GM12891 (cell line): Measurements from ENCODE around the gene GTF3C2.
"Not testable (repeated sequence)": the region's sequence is repeated elsewhere in the genome, so short reads cannot be mapped to it uniquely, and the experiment has no call there.

Source experiments
- DNase-seq: peaks from one replicate; pipeline ENCODE4 v3.0.0; 2011; ENCODE audit warnings: low spot score; ENCODE audit not compliant: insufficient read length
- FAIRE-seq: peaks from 2 replicates; lab custom pipeline; 2011; peaks lifted over from hg19 to GRCh38; lab: Jason Lieb, UNC
- PAX5 ChIP-seq: IDR thresholded peaks from 2 replicates; pipeline ENCODE4 v1.6.1; 2011; ENCODE audit warnings: low read length, moderate library complexity, mild to moderate bottlenecking; ENCODE audit not compliant: insufficient read depth, severe bottlenecking
- POLR2A ChIP-seq: IDR thresholded peaks from 2 replicates; pipeline ENCODE4 v1.6.1; 2011; ENCODE audit warnings: low read depth, low read length, control low read depth
- POLR2AphosphoS5 ChIP-seq: IDR thresholded peaks from 2 replicates; pipeline ENCODE4 v1.6.1; 2011; ENCODE audit warnings: low read depth, low read length, control low read depth
- POU2F2 ChIP-seq: IDR thresholded peaks from 2 replicates; pipeline ENCODE4 v1.6.1; 2011; ENCODE audit warnings: low read depth, mild to moderate bottlenecking, control low read depth, low read length, moderate library complexity
- SPI1 ChIP-seq: IDR thresholded peaks from 2 replicates; pipeline ENCODE4 v1.6.1; 2011; ENCODE audit warnings: low read depth, low read length, control low read depth
- TAF1 ChIP-seq: IDR thresholded peaks from 2 replicates; pipeline ENCODE4 v1.6.1; 2011; ENCODE audit warnings: low read depth, low read length, control low read depth

GTF3C2 gene

DNA sequence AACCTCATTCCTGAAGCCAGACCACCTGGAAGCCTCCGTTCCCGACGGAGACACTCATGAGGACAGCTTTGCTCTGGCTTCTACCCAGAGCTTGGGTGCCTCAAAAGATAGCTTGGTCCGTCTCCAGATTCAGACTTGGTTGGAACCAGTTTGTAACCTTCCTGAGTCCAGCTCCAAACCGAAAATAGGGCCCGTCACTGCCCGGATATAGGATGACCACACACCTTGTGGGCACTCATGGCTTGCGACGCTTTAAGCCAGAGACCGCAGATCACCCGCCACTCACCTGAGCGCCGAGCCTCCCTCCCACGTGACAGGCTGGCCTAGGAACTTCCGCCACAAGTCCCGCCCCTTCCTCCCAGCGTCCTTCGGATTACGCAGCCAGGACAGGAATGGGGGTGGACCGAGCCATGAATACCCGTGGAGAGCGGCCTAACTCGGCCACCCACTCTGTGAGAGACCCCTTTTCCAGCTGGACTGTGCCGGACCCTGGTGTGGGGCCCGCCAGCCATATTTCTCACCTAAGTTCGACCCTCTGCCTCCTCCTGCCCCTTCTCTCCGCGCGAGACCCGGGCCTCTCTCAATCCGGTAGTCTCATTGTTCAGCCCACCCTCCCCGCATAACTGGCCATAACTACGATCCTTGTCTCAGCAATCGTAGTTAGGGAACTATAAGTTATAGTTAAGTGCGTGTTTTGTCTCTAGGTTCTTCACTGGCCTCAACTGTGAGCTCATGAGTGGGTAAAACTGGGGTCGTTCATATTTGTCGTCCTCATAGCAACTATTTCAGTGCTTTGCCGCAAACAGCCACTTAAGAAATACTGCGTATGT lies 33.6 kb downstream of the GTF3C2 start, which contains the start of gene MPV17:
MPV17 (minus strand) TSS at position 332 of the 830 bp plus-strand sequence. CDS start 580 bp downstream, outside the sequence.
- FAIRE-seq, result peak; percentile 94
- DNase-seq, result peak; percentile 91
- peak; percentile 82 for TF ChIP-seq TAF1
- TF ChIP-seq SPI1, result peak; percentile 46; the same call in 1 of the 2 replicates
- peak; percentile 95 for TF ChIP-seq POLR2A
- peak; percentile 98 for TF ChIP-seq POLR2AphosphoS5
- no peak for TF ChIP-seq PAX5
- peak; percentile 77 for TF ChIP-seq POU2F2

- FAIRE-seq, result no peak
- peak; percentile 91 for TF ChIP-seq SPI1
- no peak for TF ChIP-seq PAX5
- TF ChIP-seq POLR2A, result no peak; the same call in 1 of the 2 replicates
- DNase-seq, result no peak
Measured at GRCh38 chr2:27322301-27322765, 34.2 kb downstream of the GTF3C2 start.

DNA sequence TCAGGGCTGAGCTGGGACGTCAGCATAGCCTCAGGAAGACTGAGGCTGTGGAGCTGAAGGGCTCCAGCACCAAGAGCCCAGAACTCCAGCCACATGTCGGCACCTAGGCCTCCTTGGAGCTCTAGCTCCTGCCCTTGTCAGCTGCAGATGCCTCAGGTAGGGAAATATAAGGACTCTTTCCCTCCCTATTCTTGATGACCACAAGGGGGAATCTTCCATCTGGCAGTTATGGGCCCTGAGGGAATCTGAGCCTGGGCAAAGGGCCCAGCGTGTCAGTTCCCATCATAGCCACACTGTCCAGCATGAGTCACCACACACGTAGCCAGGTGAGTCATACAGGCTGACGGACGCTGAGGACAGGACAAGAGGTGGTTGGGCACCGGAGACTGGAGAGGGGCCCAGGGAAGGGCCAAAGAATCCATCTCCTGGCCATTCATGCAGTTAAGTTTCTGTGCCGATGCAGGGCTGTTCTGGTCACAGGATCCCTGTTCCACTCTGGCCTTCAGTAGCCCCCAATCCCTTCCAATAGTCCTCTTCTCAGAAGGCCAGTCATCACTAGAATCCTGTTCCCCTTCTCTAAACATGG lies 35.5 kb downstream of the GTF3C2 start:
- TF ChIP-seq SPI1 (no peak), PAX5 (no peak), POLR2AphosphoS5 (no peak), POLR2A (no peak), POU2F2 (no peak)
- DNase-seq (no peak), FAIRE-seq (no peak)

GRCh38 chr2:27319839-27320238 lies 36.7 kb downstream of the GTF3C2 start:
- DNase-seq, result not testable (repeated sequence)

DNA sequence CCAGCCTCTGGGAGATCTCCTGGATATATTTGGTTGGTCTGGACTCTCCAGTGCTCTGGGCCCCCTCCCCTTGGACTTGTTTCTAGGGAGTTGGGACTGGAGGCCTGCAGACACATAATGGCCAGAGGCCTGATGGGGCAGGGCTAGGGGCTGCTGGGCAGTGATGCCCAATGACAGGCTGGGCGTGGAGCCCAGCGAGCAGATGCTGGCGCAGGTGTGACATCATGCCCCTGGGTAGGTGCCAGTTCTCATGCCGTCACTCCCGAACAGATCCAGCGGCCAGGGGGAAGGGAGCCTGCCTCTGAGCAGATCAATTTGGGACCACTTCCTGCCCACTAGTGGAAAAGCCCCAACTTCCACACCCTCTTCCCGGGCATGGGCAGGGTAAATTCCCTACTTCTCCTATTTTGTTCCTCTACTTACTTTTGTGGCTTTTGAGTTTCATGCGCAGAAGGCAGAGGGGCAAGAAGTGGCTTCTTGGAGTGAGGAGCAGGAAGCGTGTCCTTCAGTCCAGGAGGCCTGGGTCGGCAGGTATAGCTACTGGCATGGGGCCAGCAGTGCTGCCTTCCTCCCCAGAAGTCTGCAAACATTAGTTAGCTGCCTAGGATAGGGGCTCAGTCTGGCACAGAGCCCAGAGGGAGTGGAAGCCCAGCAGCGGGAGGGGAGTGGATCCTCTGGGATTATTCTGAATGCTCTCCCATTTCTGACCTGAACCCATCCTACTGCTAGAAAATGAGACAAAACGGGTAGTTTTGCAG lies 39.7 kb downstream of the GTF3C2 start:
- FAIRE-seq (no peak), DNase-seq (no peak)
- TF ChIP-seq PAX5 (no peak), POU2F2 (no peak), POLR2A (no peak), TAF1 (no peak), SPI1 (no peak), POLR2AphosphoS5 (no peak)

More at GRCh38 chr2:27319839-27320238, 36.7 kb downstream of the GTF3C2 start:
- not testable (repeated sequence) for FAIRE-seq

- TF ChIP-seq PAX5 (no peak), TAF1 (no peak), POLR2A (no peak), SPI1 (no peak), POLR2AphosphoS5 (no peak)
- DNase-seq (no peak), FAIRE-seq (no peak)
Measured at GRCh38 chr2:27315122-27315521, 41.4 kb downstream of the GTF3C2 start.

DNA sequence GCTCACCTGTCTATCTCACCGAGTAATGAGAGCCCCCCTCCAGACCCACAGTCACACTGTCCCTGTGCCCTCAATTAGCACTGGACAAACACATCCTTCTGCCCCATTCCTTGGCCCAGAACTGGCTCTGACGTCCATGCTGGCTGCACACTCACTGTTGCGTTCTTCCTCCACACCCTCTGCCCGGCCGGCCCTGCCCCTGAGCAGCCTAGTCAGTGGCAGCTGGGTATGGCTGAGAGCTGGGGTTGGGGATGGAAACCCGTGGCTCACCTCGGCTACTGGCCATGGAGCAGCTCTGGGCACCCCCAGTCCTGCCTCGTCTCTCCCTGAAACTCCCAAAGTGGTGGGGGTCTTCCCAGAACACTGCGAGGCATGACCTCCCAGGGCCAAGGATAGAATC lies 41.9 kb downstream of the GTF3C2 start:
- no peak for FAIRE-seq
- DNase-seq, result no peak
- TF ChIP-seq POU2F2 (no peak), PAX5 (no peak), TAF1 (no peak), SPI1 (no peak), POLR2A (no peak), POLR2AphosphoS5 (no peak)

DNA sequence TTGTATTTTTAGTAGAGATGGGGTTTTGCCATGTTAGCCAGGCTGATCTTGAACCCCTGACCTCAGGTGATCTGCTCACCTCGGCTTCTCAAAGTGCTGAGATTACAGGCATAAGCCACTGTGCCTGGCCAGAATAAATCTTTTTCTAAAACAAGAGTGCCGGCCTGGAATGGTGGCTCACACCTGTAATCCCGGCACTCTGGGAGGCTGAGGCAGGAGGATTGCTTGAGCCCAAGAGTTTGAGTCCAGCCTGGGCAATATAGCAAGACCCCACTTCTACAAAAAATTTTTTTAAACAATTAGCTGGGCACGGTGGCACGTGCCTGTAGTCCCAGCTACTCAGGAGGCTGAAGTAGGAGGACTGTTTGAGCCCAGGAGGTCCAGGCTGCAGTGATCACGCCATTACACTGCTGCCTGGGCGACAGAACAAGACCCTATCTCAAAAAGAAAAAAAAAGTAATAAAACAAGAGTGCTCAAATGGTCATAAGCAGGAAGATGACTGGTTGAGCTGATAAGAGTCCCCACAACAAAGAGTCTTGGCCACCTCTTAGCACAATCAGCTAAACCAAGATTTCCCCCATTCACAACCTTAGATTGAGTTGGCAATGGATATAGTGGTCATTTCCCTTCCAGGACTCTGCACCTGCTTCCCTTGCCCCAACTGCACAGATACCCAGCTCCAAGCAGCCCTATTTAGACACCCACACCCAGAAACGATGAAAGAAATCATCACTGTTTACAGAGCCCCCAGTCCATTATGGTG lies 42.5 kb downstream of the GTF3C2 start:
- no peak for TF ChIP-seq POU2F2
- no peak for TF ChIP-seq SPI1
- TF ChIP-seq PAX5, result no peak
- no peak for TF ChIP-seq TAF1
- TF ChIP-seq POLR2A, result no peak
- TF ChIP-seq POLR2AphosphoS5, result no peak
- DNase-seq (no peak), FAIRE-seq (no peak)
